ENCODE results near the gene IDI2. TPM values are rescaled to one million over a fixed set of nuclear protein-coding genes. Genes with fewer than 3 reads are reported as not detected.
A peak's percentile ranks its signal among the peaks of the same experiment; 100 is the strongest.

Gene IDI2
- total and polyA plus RNA-seq, 8 donors = 0.14 to 0.15 TPM; not detected in 6

- Histone ChIP-seq H3K36me3 (no peaks in the 10 kb centered on the region), H3K9me3 (no peaks in the 10 kb centered on the region), H3K4me3 (peak overlapping the region in 1 of 4 donors; percentile 19), H3K4me1 (peaks cover 7 to 11% (median 8%) of the 10 kb centered on the region in 3 donors), H3K27ac (peak overlapping the region; percentile 6 to 77 (median 54)), H3K27me3 (no peaks in the 10 kb centered on the region)
- DNase-seq = peak in 3 of 6 donors; percentile 36 to 44 (median 37)
- intact Hi-C loops (cut with DNase I) = no loop called here
- ATAC-seq = peak; percentile 83 to 89 (median 87)
- WGBS, 2 donors = 6 to 7% methylated on average over 14 of the region's 14 CpGs
- FAIRE-seq = no peak
- no peak for TF ChIP-seq CTCF (IDR thresholded peaks at IDR 0.05)
Observed at GRCh38 chr10:970311-971149, 55.1 kb downstream of the IDI2 start.

GRCh38 chr10:969473-970150, 56.0 kb downstream of the IDI2 start:
- Histone ChIP-seq H3K4me1 (peaks cover 7 to 11% (median 8%) of the 10 kb centered on the region in 3 donors), H3K27ac (peak overlapping the region in 1 of 4 donors; percentile 77), H3K27me3 (no peaks in the 10 kb centered on the region), H3K36me3 (no peaks in the 10 kb centered on the region), H3K9me3 (no peaks in the 10 kb centered on the region), H3K4me3 (no peak overlapping the region)
- TF ChIP-seq CTCF (IDR thresholded peaks at IDR 0.05) = no peak
- FAIRE-seq (no peak), DNase-seq (no peak), ATAC-seq (peak in 3 of 4 donors; percentile 1 to 4 (median 3))
- 68 to 69% methylated on average over 15 of the region's 15 CpGs for WGBS, 2 donors
- intact Hi-C loops (cut with DNase I) = no loop called here

Other genes starting within 250 kb of the IDI2 start
- 10 to 100 TPM; 31.6 to 53.3 (median 35.7) TPM for gene LARP4B, start 94.2 kb downstream of the IDI2 start, total RNA-seq
- 10 to 100 TPM; 10.1 to 15.4 TPM for gene LARP4B, start 94.2 kb downstream of the IDI2 start, polyA plus RNA-seq
- gene GTPBP4, start 37.4 kb downstream of the IDI2 start, total RNA-seq = 10 to 100 TPM in 5 of 6 donors, 1 to 10 TPM in 1; 7.5 to 18.4 (median 15.8) TPM
- 10 to 100 TPM in 1 of 2 donors, 1 to 10 TPM in 1; 6.9 to 18.3 TPM for gene GTPBP4, start 37.4 kb downstream of the IDI2 start, polyA plus RNA-seq
- gene IDI1, start 23.3 kb upstream of the IDI2 start, total RNA-seq = 10 to 100 TPM in 3 of 6 donors, 1 to 10 TPM in 3; 5.4 to 13.4 (median 9.6) TPM
- 10 to 100 TPM in 1 of 2 donors, 1 to 10 TPM in 1; 8.3 to 26.7 TPM for gene IDI1, start 23.3 kb upstream of the IDI2 start, polyA plus RNA-seq
- 10 to 100 TPM in 1 of 6 donors, 1 to 10 TPM in 5; 8.5 to 11.6 (median 8.9) TPM for gene WDR37, start 30.5 kb upstream of the IDI2 start, total RNA-seq
- 1 to 10 TPM; 4.6 to 8.5 TPM for gene WDR37, start 30.5 kb upstream of the IDI2 start, polyA plus RNA-seq

Data from pancreas (tissue), 10 donors.